Measurements from ENCODE around the gene OR4K14. TPM values are rescaled to one million over a fixed set of nuclear protein-coding genes. Genes with fewer than 3 reads are reported as not detected.
"Not testable (repeated sequence)": the region's sequence is repeated elsewhere in the genome, so short reads cannot be mapped to it uniquely, and the experiment has no call there.

OR4K14 gene
- not detected for total RNA-seq

- in situ Hi-C loops (cut with MboI; ENCODE audit: low pct_unique_long_range_greater_than_20kb in 2 of 9, low sequenced_read_pairs in 9 of 9, unreplicated experiment in 9 of 9), result no loop called here
- 5 to 57% (median 28%) methylated on average over 1 to 2 of the region's 2 CpGs for WGBS, 10 experiments
- Histone ChIP-seq H3K27ac (no peak within 1 kb of the TSS), H3K4me1 (replicated peaks in 1 of 2) (no peaks in the 10 kb centered on the region), H3K4me3 (no peak within 1 kb of the TSS)
- ATAC-seq (replicated peaks in 6 of 8), result no peak
These were observed at the start of gene OR4K14 for GRCh38 chr14:20019257-20019865. Gene OR4K14, minus strand, starts transcription at chr14:20019307. Its CDS starts 4,114 bp downstream, at chr14:20015193.

GRCh38 chr14:20059745-20060144 lies 40.6 kb upstream of the OR4K14 start, which contains the start of gene OR4L1:
Gene OR4L1, plus strand, starts transcription at chr14:20060045. Its CDS starts 0 bp downstream, at chr14:20060045.
- no peaks in the 10 kb centered on the region for H3K4me1 ChIP-seq (replicated peaks in 1 of 2)
- ATAC-seq (replicated peaks in 6 of 8), result no peak
- H3K27ac ChIP-seq, result no peak within 1 kb of the TSS
- H3K4me3 ChIP-seq, result no peak within 1 kb of the TSS
- WGBS, 10 experiments, result 0 to 67% (median 62%) methylated on average over 1 to 2 of the region's 2 CpGs; no CpG with 5 or more reads in 1 of the 10 experiments
- in situ Hi-C loops (cut with MboI; ENCODE audit: low pct_unique_long_range_greater_than_20kb in 2 of 9, low sequenced_read_pairs in 9 of 9, unreplicated experiment in 9 of 9), result no loop called here

- no peak overlapping the region for H3K4me3 ChIP-seq
- in situ Hi-C loops (cut with MboI; ENCODE audit: low pct_unique_long_range_greater_than_20kb in 2 of 9, low sequenced_read_pairs in 9 of 9, unreplicated experiment in 9 of 9), result no loop called here
- no peak overlapping the region for H3K27ac ChIP-seq
- WGBS, 10 experiments, result 0 to 20% (median 0%) methylated on average over 1 of the region's 1 CpG; no CpG with 5 or more reads in 3 of the 10 experiments
- H3K4me1 ChIP-seq (replicated peaks in 1 of 2), result no peaks in the 10 kb centered on the region
- ATAC-seq (replicated peaks in 6 of 8), result no peak
These were observed 29.1 kb upstream of the OR4K14 start for GRCh38 chr14:20048202-20048601.

GRCh38 chr14:20044243-20044642 lies 25.1 kb upstream of the OR4K14 start:
- WGBS, 10 experiments, result 0 to 70% (median 46%) methylated on average over 1 to 5 of the region's 5 CpGs; no CpG with 5 or more reads in 1 of the 10 experiments

GRCh38 chr14:20035938-20036337 lies 16.8 kb upstream of the OR4K14 start, which contains the start of gene OR4K13:
Gene OR4K13, minus strand, starts transcription at chr14:20036038. Its CDS starts 1,280 bp downstream, at chr14:20034758.
- Histone ChIP-seq H3K4me1 (replicated peaks in 1 of 2) (no peaks in the 10 kb centered on the region), H3K4me3 (no peak within 1 kb of the TSS), H3K27ac (no peak within 1 kb of the TSS)
- ATAC-seq (replicated peaks in 6 of 8), result no peak
- WGBS, 10 experiments, result 39 to 100% (median 71%) methylated on average over 3 to 4 of the region's 4 CpGs; no CpG with 5 or more reads in 1 of the 10 experiments
- in situ Hi-C loops (cut with MboI; ENCODE audit: low pct_unique_long_range_greater_than_20kb in 2 of 9, low sequenced_read_pairs in 9 of 9, unreplicated experiment in 9 of 9), result no loop called here

More at GRCh38 chr14:20044243-20044642, 25.1 kb upstream of the OR4K14 start:
- Histone ChIP-seq H3K27ac (no peak overlapping the region), H3K4me3 (no peak overlapping the region), H3K4me1 (replicated peaks in 1 of 2) (no peaks in the 10 kb centered on the region)
- in situ Hi-C loops (cut with MboI; ENCODE audit: low pct_unique_long_range_greater_than_20kb in 2 of 9, low sequenced_read_pairs in 9 of 9, unreplicated experiment in 9 of 9), result no loop called here
- no peak for ATAC-seq (replicated peaks in 6 of 8)

- Histone ChIP-seq H3K4me3 (no peak overlapping the region), H3K4me1 (replicated peaks in 1 of 2) (no peaks in the 10 kb centered on the region), H3K27ac (no peak overlapping the region)
- in situ Hi-C loops (cut with MboI; ENCODE audit: low pct_unique_long_range_greater_than_20kb in 2 of 9, low sequenced_read_pairs in 9 of 9, unreplicated experiment in 9 of 9), result no loop called here
- 8 to 60% (median 32%) methylated on average over 2 to 3 of the region's 3 CpGs for WGBS, 10 experiments
- no peak for ATAC-seq (replicated peaks in 6 of 8)
These were observed 16.3 kb upstream of the OR4K14 start for GRCh38 chr14:20035449-20035848.

- 10 to 61% (median 37%) methylated on average over 1 to 6 of the region's 6 CpGs; no CpG with 5 or more reads in 2 of the 10 experiments for WGBS, 10 experiments
- in situ Hi-C loops (cut with MboI; ENCODE audit: low pct_unique_long_range_greater_than_20kb in 2 of 9, low sequenced_read_pairs in 9 of 9, unreplicated experiment in 9 of 9), result no loop called here
- no peak overlapping the region for H3K27ac ChIP-seq
- no peaks in the 10 kb centered on the region for H3K4me1 ChIP-seq (replicated peaks in 1 of 2)
- no peak overlapping the region for H3K4me3 ChIP-seq
- ATAC-seq (replicated peaks in 6 of 8), result no peak
These were observed 12.0 kb upstream of the OR4K14 start for GRCh38 chr14:20031058-20031457.

GRCh38 chr14:20008156-20008555 lies 11.0 kb downstream of the OR4K14 start:
- Histone ChIP-seq H3K27ac (no peak overlapping the region), H3K4me1 (replicated peaks in 1 of 2) (no peaks in the 10 kb centered on the region), H3K4me3 (no peak overlapping the region)
- ATAC-seq (replicated peaks in 6 of 8), result no peak
- in situ Hi-C loops (cut with MboI; ENCODE audit: low pct_unique_long_range_greater_than_20kb in 2 of 9, low sequenced_read_pairs in 9 of 9, unreplicated experiment in 9 of 9), result no loop called here

- 0 to 87% (median 61%) methylated on average over 1 to 6 of the region's 7 CpGs; no CpG with 5 or more reads in 4 of the 10 experiments for WGBS, 10 experiments
- ATAC-seq (replicated peaks in 6 of 8), result no peak
- Histone ChIP-seq H3K27ac (no peak overlapping the region), H3K4me3 (no peak overlapping the region), H3K4me1 (replicated peaks in 1 of 2) (no peaks in the 10 kb centered on the region)
- in situ Hi-C loops (cut with MboI; ENCODE audit: low pct_unique_long_range_greater_than_20kb in 2 of 9, low sequenced_read_pairs in 9 of 9, unreplicated experiment in 9 of 9), result no loop called here
These were observed 16.8 kb downstream of the OR4K14 start for GRCh38 chr14:20002319-20002718.

GRCh38 chr14:20001863-20002262 lies 17.2 kb downstream of the OR4K14 start, which contains the start of gene OR4Q2:
Gene OR4Q2, plus strand, starts transcription at chr14:20002163.
- Histone ChIP-seq H3K4me1 (replicated peaks in 1 of 2) (no peaks in the 10 kb centered on the region), H3K4me3 (no peak within 1 kb of the TSS), H3K27ac (no peak within 1 kb of the TSS)
- in situ Hi-C loops (cut with MboI; ENCODE audit: low pct_unique_long_range_greater_than_20kb in 2 of 9, low sequenced_read_pairs in 9 of 9, unreplicated experiment in 9 of 9), result no loop called here
- ATAC-seq (replicated peaks in 6 of 8), result no peak

GRCh38 chr14:19993438-19993837 lies 25.7 kb downstream of the OR4K14 start:
- no peaks in the 10 kb centered on the region for H3K4me1 ChIP-seq (replicated peaks in 1 of 2)
- WGBS, 10 experiments, result 0 to 60% (median 43%) methylated on average over 1 to 2 of the region's 2 CpGs; no CpG with 5 or more reads in 6 of the 10 experiments
- H3K4me3 ChIP-seq, result no peak overlapping the region
- in situ Hi-C loops (cut with MboI; ENCODE audit: low pct_unique_long_range_greater_than_20kb in 2 of 9, low sequenced_read_pairs in 9 of 9, unreplicated experiment in 9 of 9), result no loop called here
- no peak overlapping the region for H3K27ac ChIP-seq
- no peak for ATAC-seq (replicated peaks in 6 of 8)

- in situ Hi-C loops (cut with MboI; ENCODE audit: low pct_unique_long_range_greater_than_20kb in 2 of 9, low sequenced_read_pairs in 9 of 9, unreplicated experiment in 9 of 9), result no loop called here
These were observed 43.8 kb downstream of the OR4K14 start, which contains the start of gene OR4K15 for GRCh38 chr14:19975291-19975690. Gene OR4K15, plus strand, starts transcription at chr14:19975591. Its CDS starts 0 bp downstream, at chr14:19975591.

GRCh38 chr14:19974844-19975243 lies 44.3 kb downstream of the OR4K14 start:
- WGBS, 10 experiments, result 0 to 57% (median 33%) methylated on average over 1 of the region's 1 CpG; no CpG with 5 or more reads in 3 of the 10 experiments
- no peak overlapping the region for H3K27ac ChIP-seq
- in situ Hi-C loops (cut with MboI; ENCODE audit: low pct_unique_long_range_greater_than_20kb in 2 of 9, low sequenced_read_pairs in 9 of 9, unreplicated experiment in 9 of 9), result no loop called here
- H3K4me3 ChIP-seq, result no peak overlapping the region
- no peak for ATAC-seq (replicated peaks in 6 of 8)
- H3K4me1 ChIP-seq (replicated peaks in 1 of 2), result no peaks in the 10 kb centered on the region

More at GRCh38 chr14:19975291-19975690, 43.8 kb downstream of the OR4K14 start, which contains the start of gene OR4K15:
- Histone ChIP-seq H3K4me3 (no peak within 1 kb of the TSS), H3K4me1 (replicated peaks in 1 of 2) (no peaks in the 10 kb centered on the region), H3K27ac (no peak within 1 kb of the TSS)
- WGBS, 10 experiments, result 14 to 95% (median 81%) methylated on average over 1 to 3 of the region's 3 CpGs; no CpG with 5 or more reads in 2 of the 10 experiments
- ATAC-seq (replicated peaks in 6 of 8), result no peak

- H3K4me3 ChIP-seq; in situ Hi-C loops (cut with MboI; ENCODE audit: low pct_unique_long_range_greater_than_20kb in 2 of 9, low sequenced_read_pairs in 9 of 9, unreplicated experiment in 9 of 9); H3K4me1 ChIP-seq (replicated peaks in 1 of 2); ATAC-seq (replicated peaks in 6 of 8); H3K27ac ChIP-seq: not testable (repeated sequence)
- WGBS, 10 experiments, result 13 to 90% (median 43%) methylated on average over 1 to 2 of the region's 2 CpGs; no CpG with 5 or more reads in 4 of the 10 experiments
These were observed 49.4 kb downstream of the OR4K14 start for GRCh38 chr14:19969735-19970134.

Measured in motor neuron (in vitro differentiated cells).